HuH-7 (cell line): ENCODE measurements around the gene EXD1.
"Not testable (repeated sequence)": the region's sequence is repeated elsewhere in the genome, so short reads cannot be mapped to it uniquely, and the experiment has no call there.

Experiments used
- DNase-seq: peaks from one replicate; pipeline ENCODE4 v3.0.0; 2011; ENCODE audit warnings: low spot score

EXD1 gene, protein sequence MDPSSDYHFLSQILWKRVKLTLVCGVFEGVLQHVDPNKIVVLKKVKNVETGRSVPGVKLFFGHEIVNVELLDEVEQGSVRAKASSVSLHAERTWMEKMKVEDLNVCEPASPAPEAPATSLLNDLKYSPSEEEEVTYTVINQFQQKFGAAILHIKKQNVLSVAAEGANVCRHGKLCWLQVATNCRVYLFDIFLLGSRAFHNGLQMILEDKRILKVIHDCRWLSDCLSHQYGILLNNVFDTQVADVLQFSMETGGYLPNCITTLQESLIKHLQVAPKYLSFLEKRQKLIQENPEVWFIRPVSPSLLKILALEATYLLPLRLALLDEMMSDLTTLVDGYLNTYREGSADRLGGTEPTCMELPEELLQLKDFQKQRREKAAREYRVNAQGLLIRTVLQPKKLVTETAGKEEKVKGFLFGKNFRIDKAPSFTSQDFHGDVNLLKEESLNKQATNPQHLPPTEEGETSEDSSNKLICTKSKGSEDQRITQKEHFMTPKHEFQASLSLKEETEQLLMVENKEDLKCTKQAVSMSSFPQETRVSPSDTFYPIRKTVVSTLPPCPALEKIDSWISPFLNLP

DNA sequence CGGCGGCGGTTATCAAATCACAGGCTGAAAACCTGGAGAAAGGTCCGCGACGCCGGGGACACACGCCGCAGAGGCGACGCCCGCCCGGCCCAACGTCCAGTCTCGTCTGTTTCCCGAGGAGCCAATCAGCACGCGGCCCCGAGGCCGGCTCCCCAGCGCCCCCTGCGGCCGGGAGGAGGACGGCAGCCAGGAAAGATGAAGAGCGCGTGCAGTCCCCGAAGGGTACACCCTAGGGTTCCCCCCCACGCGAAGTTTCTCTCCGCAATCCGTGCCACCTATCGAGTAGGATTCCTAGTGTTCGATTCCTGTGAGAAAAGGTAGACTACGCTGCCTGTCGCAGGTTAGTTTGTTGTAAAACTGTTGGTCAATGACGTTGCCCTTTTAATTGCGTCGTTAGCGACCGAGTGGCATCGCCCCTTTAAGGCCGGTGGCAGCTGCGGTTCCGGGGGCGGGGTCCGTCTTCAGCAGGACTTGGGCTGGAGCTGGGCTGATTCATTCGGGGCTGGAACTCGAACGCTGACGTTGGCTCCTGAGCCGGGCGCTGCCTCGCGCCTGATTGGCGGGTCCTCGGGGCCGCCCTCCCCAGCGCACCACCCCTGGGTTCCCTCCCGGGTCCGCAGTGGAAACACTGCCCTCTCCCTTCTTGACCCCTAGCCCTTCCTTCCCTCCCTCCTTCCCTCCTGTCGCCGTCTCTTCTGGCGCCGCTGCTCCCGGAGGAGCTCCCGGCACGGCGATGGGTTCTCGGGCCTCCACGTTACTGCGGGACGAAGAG lies at the start of gene EXD1, which contains the start of gene CHP1:
Gene EXD1, minus strand, starts transcription at position 108 of the 772 bp plus-strand sequence. CDS start 4,182 bp downstream, outside the sequence.
Gene CHP1, plus strand, starts transcription at position 619 of the 772 bp plus-strand sequence. Its CDS starts 115 bp downstream, at position 734.
- peak; percentile 87 for DNase-seq

DNA sequence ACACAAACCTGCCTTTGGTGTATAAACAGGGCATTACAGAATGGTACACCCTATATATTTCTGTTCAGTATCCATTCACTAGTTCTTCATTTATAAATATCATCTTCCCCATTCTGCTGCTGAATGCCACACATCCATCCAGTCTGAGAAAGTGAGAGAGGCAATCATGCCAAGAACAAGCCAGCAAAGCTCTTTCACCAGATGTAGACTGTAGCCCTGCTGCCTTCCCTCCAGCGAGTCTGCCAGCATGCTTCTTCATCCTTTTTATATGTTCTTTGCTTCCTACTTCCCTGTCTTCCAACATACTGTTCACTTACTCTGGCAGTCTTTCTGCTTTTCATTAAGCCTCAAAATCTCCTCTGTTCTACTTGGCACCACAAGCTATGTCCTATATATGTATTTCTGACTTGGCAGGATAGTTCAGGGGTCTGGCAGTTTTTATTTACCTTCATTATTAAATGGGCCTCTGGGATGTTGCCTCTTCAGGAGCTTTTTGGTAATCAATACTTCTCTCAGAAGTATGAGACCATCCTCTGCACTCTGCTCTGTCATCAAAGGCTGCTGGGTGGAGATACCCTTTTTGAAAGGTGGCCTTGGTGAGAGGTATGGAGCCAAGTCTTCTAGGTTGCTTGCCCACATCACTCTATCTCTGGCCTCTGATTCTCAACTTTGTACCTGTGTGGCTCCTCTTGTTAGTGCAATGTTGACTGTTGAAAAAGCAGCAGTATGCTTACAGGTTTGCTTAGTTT lies 49.2 kb upstream of the EXD1 start:
- no peak for DNase-seq

DNA sequence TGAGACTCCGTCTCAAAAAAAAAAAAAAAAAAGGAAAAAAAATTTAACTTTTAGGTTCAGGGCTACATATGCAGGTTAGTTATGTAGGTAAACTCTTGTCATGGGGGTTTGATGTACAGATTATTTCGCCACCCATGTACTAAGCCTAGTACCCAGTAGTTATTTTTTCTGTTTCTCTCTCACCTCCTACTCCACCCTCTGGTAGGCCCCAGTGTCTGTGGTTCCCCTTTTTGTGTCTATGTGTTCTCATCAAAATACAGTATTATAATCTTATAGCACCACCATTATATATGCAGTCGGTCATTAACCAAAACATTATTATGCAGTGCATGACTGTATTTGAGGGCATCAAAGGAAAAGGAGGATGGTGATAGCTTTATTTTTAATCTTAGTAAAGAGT lies 47.8 kb upstream of the EXD1 start:
- no peak for DNase-seq

- DNase-seq = no peak
Measured at GRCh38 chr15:41276831-41277230, 46.3 kb upstream of the EXD1 start.

DNA sequence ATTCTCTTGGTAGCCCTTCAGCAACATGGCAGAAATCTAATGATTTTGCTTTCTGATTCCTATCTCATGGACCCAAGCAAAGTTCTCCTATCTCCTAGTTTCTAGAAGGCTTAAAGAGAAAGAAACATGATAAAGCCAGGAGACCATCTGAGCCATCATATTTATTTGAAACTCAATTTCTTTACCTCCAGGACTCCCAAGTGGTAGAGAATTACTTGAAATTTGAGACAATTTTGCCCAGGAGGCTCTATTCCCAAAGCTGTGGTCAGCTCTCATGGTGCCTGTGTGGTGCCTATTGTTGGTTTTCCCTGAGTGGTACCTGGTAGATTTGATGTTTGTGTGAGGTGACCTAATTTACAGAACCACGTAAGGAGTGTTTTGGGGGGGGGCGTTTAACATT lies 39.3 kb upstream of the EXD1 start:
- DNase-seq = no peak

GRCh38 chr15:41263891-41264351 lies 33.4 kb upstream of the EXD1 start:
- DNase-seq = no peak

- DNase-seq = no peak
Measured at GRCh38 chr15:41262571-41262970, 32.0 kb upstream of the EXD1 start.

DNA sequence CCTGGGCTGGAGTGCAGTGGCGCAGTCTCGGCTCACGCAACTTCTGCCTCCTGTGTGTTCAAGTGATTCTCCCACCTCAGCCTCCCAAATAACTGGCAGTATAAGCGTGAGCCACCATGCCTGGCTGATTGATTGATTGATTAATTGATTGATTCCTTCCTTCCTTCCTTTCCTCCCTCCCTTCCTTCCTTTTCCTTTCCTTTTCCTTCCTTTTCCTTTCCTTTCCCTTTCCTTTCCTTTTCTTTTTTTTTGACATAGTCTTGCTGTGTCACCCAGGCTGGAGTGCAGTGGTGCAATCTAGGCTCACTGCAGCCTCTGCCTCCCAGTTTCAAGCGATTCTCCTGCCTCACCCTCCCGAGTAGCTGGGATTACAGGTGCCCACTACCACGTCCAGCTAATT lies 30.4 kb upstream of the EXD1 start:
- DNase-seq = not testable (repeated sequence)

GRCh38 chr15:41259546-41260189 lies 29.1 kb upstream of the EXD1 start:
- no peak for DNase-seq

DNA sequence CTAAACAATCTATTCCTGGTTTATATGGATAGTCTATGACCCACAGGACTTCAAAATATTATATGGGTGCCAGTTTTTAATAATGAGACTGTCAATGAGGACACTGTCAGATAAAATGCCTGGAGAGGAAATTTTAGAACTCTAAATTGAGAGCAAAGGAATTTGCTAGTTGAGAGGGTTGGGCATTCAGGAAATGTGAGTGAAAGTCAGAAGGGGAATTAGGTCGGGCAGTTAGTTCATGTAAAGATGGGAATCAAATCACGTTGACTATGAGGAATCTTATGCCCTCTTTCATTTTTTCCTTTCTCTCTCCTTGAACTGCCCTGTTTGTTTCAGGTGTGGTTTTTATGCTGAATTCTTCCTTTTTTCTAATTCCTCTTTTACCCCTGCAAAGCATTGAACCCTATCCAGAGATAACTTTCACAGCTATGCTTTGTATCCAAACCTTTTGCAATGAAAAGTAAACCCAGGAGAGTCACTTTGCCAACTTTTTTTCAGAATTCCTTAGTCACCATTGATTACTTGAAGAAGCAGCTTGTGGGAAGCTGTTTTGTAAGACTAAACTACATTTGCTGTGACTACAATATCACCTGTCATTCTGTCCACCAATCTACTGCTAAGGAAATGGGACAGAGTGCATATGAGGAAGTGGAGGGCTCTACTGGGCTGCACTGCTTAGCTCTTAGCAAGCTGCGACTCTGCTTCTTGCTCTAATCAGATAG lies 28.4 kb upstream of the EXD1 start:
- no peak for DNase-seq

DNA sequence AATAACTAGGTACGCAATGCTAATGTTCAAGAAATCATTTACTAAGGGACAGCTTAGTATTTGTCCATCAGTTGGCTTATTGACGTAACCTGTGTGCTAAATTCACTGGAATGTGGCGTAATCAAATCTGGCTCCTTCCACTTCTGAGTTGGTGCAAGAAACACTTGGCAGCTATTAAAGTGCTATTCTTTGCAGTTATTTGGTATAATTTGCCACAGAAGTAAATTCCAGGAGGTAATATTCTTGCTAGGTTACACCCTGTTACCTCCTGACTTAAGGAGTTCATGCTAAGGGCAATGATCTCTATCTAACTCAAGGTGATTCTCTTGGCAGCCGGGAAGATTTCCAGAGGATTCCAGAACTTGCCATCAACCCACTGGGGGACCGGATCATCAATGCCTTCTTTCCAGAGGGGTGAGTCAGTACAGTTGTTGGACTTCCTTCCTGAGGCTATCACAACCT lies 26.1 kb upstream of the EXD1 start:
- no peak for DNase-seq

DNA sequence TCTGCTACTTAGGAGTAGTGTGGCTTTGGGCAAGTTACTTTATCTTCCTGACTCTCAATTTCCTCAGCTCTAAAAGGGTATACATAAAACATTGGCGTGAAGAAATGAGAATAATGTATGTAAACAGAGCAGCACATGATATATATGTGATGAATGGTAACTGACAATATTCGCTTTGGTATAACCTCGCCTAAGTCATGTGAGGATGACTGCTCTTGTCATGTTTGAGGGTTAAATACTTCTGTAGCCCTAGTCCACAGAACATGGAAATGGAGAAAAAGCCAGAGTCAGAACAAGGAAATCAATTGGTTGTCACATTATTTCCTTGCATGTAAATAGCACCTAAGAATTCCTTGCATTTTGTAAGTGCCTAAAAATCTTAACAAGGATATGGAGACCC lies 25.5 kb upstream of the EXD1 start:
- no peak for DNase-seq

DNA sequence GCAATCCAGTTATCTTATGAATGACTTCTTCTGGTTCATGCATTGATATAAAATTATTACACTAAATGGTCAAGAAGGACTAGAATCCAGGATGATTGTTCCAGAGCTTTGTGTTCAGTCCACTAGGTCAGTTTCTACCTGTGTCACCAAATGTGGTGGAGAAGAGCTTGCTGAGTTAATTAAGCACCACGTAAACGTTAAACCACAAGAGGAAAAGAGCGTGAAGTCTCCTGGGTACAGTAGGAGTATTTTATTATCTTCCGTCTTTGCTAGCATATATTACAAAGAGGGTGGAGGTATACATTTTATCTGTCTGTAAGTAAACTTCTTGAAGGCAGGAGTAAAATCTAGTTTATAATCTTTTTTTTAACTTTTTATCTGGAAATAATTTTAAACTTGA lies 24.0 kb upstream of the EXD1 start:
- no peak for DNase-seq

- DNase-seq = no peak
Measured at GRCh38 chr15:41251411-41251810, 20.9 kb upstream of the EXD1 start.

- not testable (repeated sequence) for DNase-seq
Measured at GRCh38 chr15:41250745-41251144, 20.2 kb upstream of the EXD1 start.

DNA sequence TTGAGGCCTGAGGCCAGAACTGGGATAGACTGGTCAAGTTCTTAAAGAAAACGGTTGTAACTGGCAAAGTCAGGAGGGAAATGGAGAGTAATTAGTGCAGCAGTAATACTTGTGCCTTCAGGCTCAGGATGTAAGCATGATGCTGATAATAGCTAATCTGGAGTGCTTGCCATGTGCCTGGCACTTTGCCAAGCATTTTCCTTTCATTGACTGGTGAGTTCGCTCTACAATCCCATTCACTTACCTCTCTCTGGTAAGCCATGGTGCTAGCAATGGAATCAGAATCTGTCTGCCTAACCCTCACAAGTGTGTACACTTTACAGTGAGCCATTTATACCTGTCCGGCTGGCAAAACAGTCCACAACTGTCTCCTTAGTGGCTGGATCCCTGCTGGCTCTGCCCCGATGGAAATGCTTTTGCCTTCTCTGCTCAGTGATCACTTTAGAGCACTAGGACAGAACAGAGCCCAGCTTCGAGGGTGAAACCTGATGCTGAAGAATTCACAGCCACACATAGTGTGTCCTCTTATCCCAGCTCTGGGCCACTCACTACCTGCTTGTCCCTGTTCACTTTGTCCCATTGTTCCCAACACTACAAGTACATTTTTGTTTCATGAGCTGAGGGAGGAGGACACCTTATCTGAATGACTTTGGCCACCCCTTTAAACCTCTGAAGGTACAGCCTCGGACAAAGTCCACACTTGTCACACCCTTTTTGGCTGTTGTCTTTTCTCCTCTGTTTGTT lies 10.8 kb upstream of the EXD1 start:
- DNase-seq = peak; percentile 29

DNA sequence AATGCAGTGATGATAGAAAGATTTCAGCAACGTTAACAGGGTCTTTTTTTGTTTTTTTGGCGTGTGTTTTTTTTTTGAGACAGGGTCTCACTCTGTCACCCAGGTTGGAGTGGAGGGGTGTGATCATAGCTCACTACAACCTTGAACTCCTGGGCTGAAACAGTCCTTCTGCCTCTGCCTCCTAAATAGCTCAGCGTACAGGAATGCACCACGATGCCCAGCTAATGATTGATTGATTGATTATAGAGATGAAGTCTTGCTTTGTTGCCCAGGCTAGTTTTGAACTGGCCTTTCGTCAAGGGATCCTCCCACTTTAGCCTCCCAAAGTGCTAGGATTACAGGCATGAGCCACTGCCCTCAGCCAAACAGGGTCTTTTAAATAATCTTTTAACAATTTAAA lies 7.5 kb upstream of the EXD1 start:
- DNase-seq = no peak

GRCh38 chr15:41235929-41236328 lies 5.4 kb upstream of the EXD1 start:
- DNase-seq = no peak

GRCh38 chr15:41235228-41235627 lies 4.7 kb upstream of the EXD1 start:
- DNase-seq = not testable (repeated sequence)

DNA sequence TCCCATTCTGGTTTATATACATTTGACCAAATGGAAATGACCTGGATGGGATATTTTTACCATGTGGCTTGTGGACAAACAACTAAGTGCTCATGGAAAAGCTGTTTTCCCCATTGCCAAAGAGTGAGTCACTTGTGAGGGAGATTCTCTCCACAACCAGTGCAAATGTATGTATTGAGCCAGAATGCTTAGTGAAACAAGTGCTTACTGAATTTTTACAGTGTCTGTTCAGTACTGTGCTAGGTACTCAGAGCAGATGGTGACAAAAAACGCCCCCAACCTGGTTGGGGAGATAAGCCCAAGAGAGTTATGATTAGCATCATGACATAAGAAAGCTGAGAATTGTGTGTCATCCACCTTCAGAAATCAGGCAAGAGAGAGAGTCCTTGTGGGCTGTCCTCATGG lies 2.8 kb upstream of the EXD1 start:
- DNase-seq = no peak
